ENCODE measurements around the gene RABAC1. TPM values are rescaled to one million over a fixed set of nuclear protein-coding genes. Genes with fewer than 3 reads are reported as not detected.

RABAC1 gene
- total and polyA plus RNA-seq, 2 of the 13 experiments (the other 11 are each of a cell fraction or from before 2014, with no cell fraction given): 37.4 to 74.0 TPM

DNA sequence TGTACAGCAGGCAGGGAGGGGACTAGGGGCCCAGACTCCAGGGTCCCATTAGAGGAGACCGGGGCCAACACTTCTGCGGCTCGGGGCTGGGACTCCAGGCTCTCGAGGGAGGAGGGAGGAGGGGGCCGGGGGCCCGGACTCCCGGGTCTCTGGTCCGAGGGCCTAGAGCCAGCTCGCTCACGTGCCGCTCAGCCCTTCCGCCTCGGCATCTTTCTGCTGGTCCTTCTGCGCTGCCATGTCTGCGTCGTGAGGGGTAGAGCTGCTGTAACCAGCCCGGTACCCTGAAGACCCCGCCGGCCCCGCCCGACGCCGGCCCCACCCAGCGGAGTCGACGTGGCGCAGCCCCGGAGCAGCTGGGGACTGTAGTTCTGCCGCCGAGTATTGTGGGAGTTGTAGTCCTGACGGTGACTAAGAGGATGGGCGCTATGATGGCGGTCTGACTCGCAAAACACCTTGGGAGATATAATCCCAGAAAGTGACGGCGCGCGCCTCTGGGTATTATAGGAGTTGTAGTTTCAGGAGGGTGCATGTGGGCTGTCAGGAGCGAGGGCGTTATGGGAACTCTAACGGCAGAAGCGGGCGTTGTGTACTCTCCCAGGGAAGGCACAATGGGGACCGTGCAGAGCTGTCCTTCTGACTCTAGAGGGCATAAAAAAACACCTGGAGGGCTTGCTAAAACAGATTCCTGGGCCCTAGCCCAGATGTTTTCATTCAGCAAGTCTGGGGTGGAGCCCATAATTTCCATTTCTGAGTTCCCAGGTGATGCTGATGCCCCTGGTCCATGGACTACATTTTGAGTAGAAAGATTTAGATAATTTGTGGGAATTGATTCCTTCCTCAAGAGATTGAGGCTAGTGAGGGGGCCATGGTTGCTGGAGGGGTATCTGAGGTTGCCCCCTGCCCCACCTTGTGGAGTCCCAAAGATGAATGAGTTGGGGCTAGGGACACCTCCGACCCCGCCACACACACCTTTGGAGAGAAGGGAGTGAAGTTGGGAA is at the start of gene RABAC1 (continued):
- TF ChIP-seq ZNF230 (CRISPR knock-in tag; IDR thresholded peaks at IDR 0.05) (no peak), ATAD3A (CRISPR knock-in tag; IDR thresholded peaks at IDR 0.05) (no peak), ZNF615 (CRISPR knock-in tag; IDR thresholded peaks at IDR 0.05; ENCODE audit: borderline replicate concordance) (no peak), ZNF264 (CRISPR knock-in tag; IDR thresholded peaks at IDR 0.05) (no peak), MIER2 (CRISPR knock-in tag; IDR thresholded peaks at IDR 0.05) (no peak), STAG1 (CRISPR knock-in tag; IDR thresholded peaks at IDR 0.05) (no peak), ADNP (CRISPR knock-in tag; IDR thresholded peaks at IDR 0.05) (no peak), ZBTB3 (CRISPR knock-in tag; IDR thresholded peaks at IDR 0.05; ENCODE audit: borderline replicate concordance, low read depth) (no peak), MLX (CRISPR knock-in tag; IDR thresholded peaks at IDR 0.05) (no peak), GATAD2A (CRISPR knock-in tag; IDR thresholded peaks at IDR 0.05) (no peak), ZEB1 (IDR thresholded peaks at IDR 0.05; ENCODE audit: insufficient replicate concordance, low read depth) (no peak), ZNF382 (CRISPR knock-in tag; IDR thresholded peaks at IDR 0.05; ENCODE audit: borderline replicate concordance) (no peak), RAD21 (CRISPR knock-in tag; IDR thresholded peaks at IDR 0.05) (no peak), NR3C1 (CRISPR knock-in tag; IDR thresholded peaks at IDR 0.05) (no peak), NCOA5 (CRISPR knock-in tag; IDR thresholded peaks at IDR 0.05) (no peak), ZBTB26 (CRISPR knock-in tag; IDR thresholded peaks at IDR 0.05; ENCODE audit: borderline replicate concordance) (no peak), RFX5 (IDR thresholded peaks at IDR 0.05; ENCODE audit: low read depth, low read length) (no peak), TSC22D2 (CRISPR knock-in tag; IDR thresholded peaks at IDR 0.05; ENCODE audit: borderline replicate concordance) (no peak), MXI1 (IDR thresholded peaks at IDR 0.05; ENCODE audit: borderline replicate concordance, low read depth, low read length) (peak; percentile 35; the same call in 1 of the 3 replicates), IKZF1 (IDR thresholded peaks at IDR 0.05) (no peak), PAF1 (CRISPR knock-in tag; IDR thresholded peaks at IDR 0.05) (no peak), KDM3A (CRISPR knock-in tag; IDR thresholded peaks at IDR 0.05; ENCODE audit: low read depth) (no peak), ZNF816 (CRISPR knock-in tag; IDR thresholded peaks at IDR 0.05; ENCODE audit: borderline replicate concordance) (0 out of 2 replicates have a peak, but pooled peaks have one; percentile 48), ZNF773 (CRISPR knock-in tag; IDR thresholded peaks at IDR 0.05; ENCODE audit: borderline replicate concordance) (no peak), PCBP1 (IDR thresholded peaks at IDR 0.05; ENCODE audit: borderline replicate concordance, low read depth, low read length) (no peak), CHCHD3 (CRISPR knock-in tag; IDR thresholded peaks at IDR 0.05) (no peak), ZNF720 (CRISPR knock-in tag; IDR thresholded peaks at IDR 0.05) (no peak), CBX1 (IDR thresholded peaks at IDR 0.05; ENCODE audit: low read depth) (peak; percentile 37), ZMAT3 (CRISPR knock-in tag; conservative IDR thresholded peaks at IDR 0.05) (no peak), ZNF713 (CRISPR knock-in tag; IDR thresholded peaks at IDR 0.05) (no peak)
- TF ChIP-seq, protein P1, sequence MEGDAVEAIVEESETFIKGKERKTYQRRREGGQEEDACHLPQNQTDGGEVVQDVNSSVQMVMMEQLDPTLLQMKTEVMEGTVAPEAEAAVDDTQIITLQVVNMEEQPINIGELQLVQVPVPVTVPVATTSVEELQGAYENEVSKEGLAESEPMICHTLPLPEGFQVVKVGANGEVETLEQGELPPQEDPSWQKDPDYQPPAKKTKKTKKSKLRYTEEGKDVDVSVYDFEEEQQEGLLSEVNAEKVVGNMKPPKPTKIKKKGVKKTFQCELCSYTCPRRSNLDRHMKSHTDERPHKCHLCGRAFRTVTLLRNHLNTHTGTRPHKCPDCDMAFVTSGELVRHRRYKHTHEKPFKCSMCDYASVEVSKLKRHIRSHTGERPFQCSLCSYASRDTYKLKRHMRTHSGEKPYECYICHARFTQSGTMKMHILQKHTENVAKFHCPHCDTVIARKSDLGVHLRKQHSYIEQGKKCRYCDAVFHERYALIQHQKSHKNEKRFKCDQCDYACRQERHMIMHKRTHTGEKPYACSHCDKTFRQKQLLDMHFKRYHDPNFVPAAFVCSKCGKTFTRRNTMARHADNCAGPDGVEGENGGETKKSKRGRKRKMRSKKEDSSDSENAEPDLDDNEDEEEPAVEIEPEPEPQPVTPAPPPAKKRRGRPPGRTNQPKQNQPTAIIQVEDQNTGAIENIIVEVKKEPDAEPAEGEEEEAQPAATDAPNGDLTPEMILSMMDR (CRISPR knock-in tag; IDR thresholded peaks at IDR 0.05): peak; percentile 42

Data from HepG2 (cell line).